Activated naive CD8-positive, alpha-beta T cell treated with anti-CD3 and anti-CD28 coated beads, Interleukin-2, amount 50 U/mL, for 24 hours (primary cell): ENCODE data around the gene ZNF668.
A peak's percentile ranks its signal among the peaks of the same experiment; 100 is the strongest.

Experiments
- ATAC-seq: fragments of 150-1000 bp; cut with Tn5 transposase; one replicate; pipeline ENCODE4 v1.10.0; 2021
- DNase-seq: peaks from one replicate; pipeline ENCODE4 v3.0.0; 2021
- H3K27ac Mint-ChIP-seq: one replicate; pipeline ENCODE4 v1.8.0; 2021; ENCODE audit warnings: mild to moderate bottlenecking, mixed read lengths
- H3K27me3 Mint-ChIP-seq: one replicate; pipeline ENCODE4 v1.8.0; 2021; ENCODE audit warnings: mixed read lengths
- H3K36me3 Mint-ChIP-seq: one replicate; pipeline ENCODE4 v1.8.0; 2021; ENCODE audit warnings: low read depth, mixed read lengths
- H3K4me1 Mint-ChIP-seq: one replicate; pipeline ENCODE4 v1.8.0; 2021; ENCODE audit warnings: mixed read lengths
- H3K4me3 Mint-ChIP-seq: one replicate; pipeline ENCODE4 v1.8.0; 2021; ENCODE audit warnings: mild to moderate bottlenecking, moderate library complexity, mixed read lengths
- H3K9me3 Mint-ChIP-seq: one replicate; pipeline ENCODE4 v1.8.0; 2021; ENCODE audit warnings: mixed read lengths

The ZNF668 gene

GRCh38 chr16:31088459-31089183 lies 14.6 kb upstream of the ZNF668 start, which contains the start of gene PRSS53:
TSS of gene PRSS53 (minus strand) at chr16:31088943. CDS start at chr16:31088809, 134 bp downstream.
- no peaks in the 10 kb centered on the region for H3K9me3 Mint-ChIP-seq
- H3K36me3 Mint-ChIP-seq: peaks cover 6% of the 10 kb centered on the region
- ATAC-seq (no peak), DNase-seq (no peak)
- peaks cover 4% of the 10 kb centered on the region for H3K4me1 Mint-ChIP-seq
- peak within 1 kb of the TSS; percentile 55 for H3K27ac Mint-ChIP-seq
- H3K4me3 Mint-ChIP-seq: no peak within 1 kb of the TSS
- no peaks in the 10 kb centered on the region for H3K27me3 Mint-ChIP-seq

GRCh38 chr16:31087971-31088370 lies 13.9 kb upstream of the ZNF668 start:
- ATAC-seq (no peak), DNase-seq (no peak)
- Mint-ChIP-seq H3K27ac (no peak overlapping the region), H3K36me3 (peaks cover 6% of the 10 kb centered on the region), H3K27me3 (no peaks in the 10 kb centered on the region), H3K9me3 (no peaks in the 10 kb centered on the region), H3K4me1 (peaks cover 4% of the 10 kb centered on the region), H3K4me3 (no peak overlapping the region)

- H3K4me1 Mint-ChIP-seq: peaks cover 4% of the 10 kb centered on the region
- no peak for DNase-seq
- H3K9me3 Mint-ChIP-seq: no peaks in the 10 kb centered on the region
- H3K27me3 Mint-ChIP-seq: no peaks in the 10 kb centered on the region
- H3K27ac Mint-ChIP-seq: no peak overlapping the region
- peaks cover 6% of the 10 kb centered on the region for H3K36me3 Mint-ChIP-seq
- ATAC-seq: no peak
- H3K4me3 Mint-ChIP-seq: no peak overlapping the region
Observed at GRCh38 chr16:31087481-31087880, 13.4 kb upstream of the ZNF668 start.

- Mint-ChIP-seq H3K4me1 (peaks cover 6% of the 10 kb centered on the region), H3K36me3 (peaks cover 8% of the 10 kb centered on the region), H3K9me3 (no peaks in the 10 kb centered on the region), H3K4me3 (no peak overlapping the region), H3K27me3 (no peaks in the 10 kb centered on the region), H3K27ac (no peak overlapping the region)
- DNase-seq (no peak), ATAC-seq (no peak)
Observed at GRCh38 chr16:31086629-31086906, 12.5 kb upstream of the ZNF668 start.

GRCh38 chr16:31085873-31086628 lies 12.0 kb upstream of the ZNF668 start:
- Mint-ChIP-seq H3K9me3 (no peaks in the 10 kb centered on the region), H3K36me3 (peaks cover 5% of the 10 kb centered on the region), H3K27me3 (no peaks in the 10 kb centered on the region), H3K4me3 (no peak overlapping the region), H3K27ac (peak overlapping the region; percentile 13), H3K4me1 (peaks cover 6% of the 10 kb centered on the region)
- no peak for ATAC-seq
- no peak for DNase-seq

GRCh38 chr16:31085411-31085810 lies 11.4 kb upstream of the ZNF668 start:
- Mint-ChIP-seq H3K27ac (no peak overlapping the region), H3K4me1 (peaks cover 2% of the 10 kb centered on the region), H3K4me3 (no peak overlapping the region), H3K9me3 (no peaks in the 10 kb centered on the region), H3K36me3 (peaks cover 6% of the 10 kb centered on the region), H3K27me3 (no peaks in the 10 kb centered on the region)
- ATAC-seq (no peak), DNase-seq (no peak)

GRCh38 chr16:31084584-31085302 lies 10.7 kb upstream of the ZNF668 start:
- Mint-ChIP-seq H3K27me3 (no peaks in the 10 kb centered on the region), H3K4me3 (no peak overlapping the region), H3K4me1 (peaks cover 2% of the 10 kb centered on the region), H3K36me3 (peaks cover 6% of the 10 kb centered on the region), H3K27ac (no peak overlapping the region), H3K9me3 (no peaks in the 10 kb centered on the region)
- no peak for ATAC-seq
- DNase-seq: no peak

GRCh38 chr16:31083981-31084380 lies 9.9 kb upstream of the ZNF668 start:
- Mint-ChIP-seq H3K4me3 (no peak overlapping the region), H3K27me3 (no peaks in the 10 kb centered on the region), H3K9me3 (no peaks in the 10 kb centered on the region), H3K4me1 (peaks cover 5% of the 10 kb centered on the region), H3K36me3 (peaks cover 13% of the 10 kb centered on the region), H3K27ac (no peak overlapping the region)
- DNase-seq: no peak
- no peak for ATAC-seq

- Mint-ChIP-seq H3K27ac (no peak overlapping the region), H3K4me1 (peaks cover 5% of the 10 kb centered on the region), H3K9me3 (no peaks in the 10 kb centered on the region), H3K36me3 (peaks cover 17% of the 10 kb centered on the region), H3K4me3 (no peak overlapping the region), H3K27me3 (no peaks in the 10 kb centered on the region)
- no peak for DNase-seq
- ATAC-seq: no peak
Observed at GRCh38 chr16:31083556-31083955, 9.5 kb upstream of the ZNF668 start.

- no peak for ATAC-seq
- Mint-ChIP-seq H3K27ac (no peak overlapping the region), H3K4me1 (peaks cover 8% of the 10 kb centered on the region), H3K27me3 (no peaks in the 10 kb centered on the region), H3K36me3 (peaks cover 22% of the 10 kb centered on the region), H3K4me3 (no peak overlapping the region), H3K9me3 (no peaks in the 10 kb centered on the region)
- no peak for DNase-seq
Observed at GRCh38 chr16:31083081-31083480, 9.0 kb upstream of the ZNF668 start.

- H3K9me3 Mint-ChIP-seq: no peaks in the 10 kb centered on the region
- H3K4me3 Mint-ChIP-seq: no peak overlapping the region
- H3K27ac Mint-ChIP-seq: no peak overlapping the region
- H3K4me1 Mint-ChIP-seq: peaks cover 12% of the 10 kb centered on the region
- DNase-seq (no peak), ATAC-seq (no peak)
- peaks cover 28% of the 10 kb centered on the region for H3K36me3 Mint-ChIP-seq
- no peaks in the 10 kb centered on the region for H3K27me3 Mint-ChIP-seq
Observed at GRCh38 chr16:31082368-31083045, 8.5 kb upstream of the ZNF668 start.

GRCh38 chr16:31081428-31082351 lies 7.7 kb upstream of the ZNF668 start:
- Mint-ChIP-seq H3K4me1 (peaks cover 12% of the 10 kb centered on the region), H3K27ac (no peak overlapping the region), H3K4me3 (no peak overlapping the region), H3K36me3 (peaks cover 29% of the 10 kb centered on the region), H3K9me3 (no peaks in the 10 kb centered on the region), H3K27me3 (no peaks in the 10 kb centered on the region)
- ATAC-seq (no peak), DNase-seq (no peak)

GRCh38 chr16:31080756-31081419 lies 6.8 kb upstream of the ZNF668 start:
- Mint-ChIP-seq H3K27ac (no peak overlapping the region), H3K36me3 (peaks cover 32% of the 10 kb centered on the region), H3K9me3 (no peaks in the 10 kb centered on the region), H3K4me1 (peaks cover 12% of the 10 kb centered on the region), H3K27me3 (no peaks in the 10 kb centered on the region), H3K4me3 (no peak overlapping the region)
- no peak for DNase-seq
- ATAC-seq: no peak
